CD4-positive, alpha-beta T cell (primary cell): Measurements from ENCODE around the gene CDHR2. TPM values are rescaled to one million over a fixed set of nuclear protein-coding genes. Genes with fewer than 3 reads are reported as not detected.

Experiments
- ATAC-seq: fragments of 200-7000 bp; cut with Tn5 transposase; one replicate; pipeline ENCODE4 v1.10.0; 2022; ENCODE audit warnings: mild to moderate bottlenecking; ENCODE audit not compliant: poor library complexity
- CTCF ChIA-PET: fragments of 350-600 bp; sonication (Branson Sonifier 250); formaldehyde crosslinking; loops from one replicate; lab custom pipeline; 2021; ENCODE audit warnings: antibody characterized with exemption, inconsistent platforms; lab: Charles Lee
- POLR2A ChIA-PET: fragments of 350-600 bp; sonication (Branson Sonifier 250); formaldehyde crosslinking; loops from one replicate; lab custom pipeline; 2021; ENCODE audit warnings: antibody characterized with exemption, inconsistent platforms; lab: Charles Lee
- DNase-seq, 14 experiments: peaks; one replicate each; pipeline ENCODE4 v3.0.0-alpha.2; 2013 to 2020; ENCODE audit warnings: mixed read lengths in 2 of 14
- H3K27ac ChIP-seq, 2 donors: one replicate each; pipeline versions ENCODE4 v1.5.1 to v1.7.0; 2013; ENCODE audit warnings: low read length in 2 of 2, low read depth in 1 of 2, mild to moderate bottlenecking in 1 of 2
- H3K27me3 ChIP-seq, 2 experiments: 1 replicate in 1 of 2; 2 replicates in 1 of 2; pipeline versions ENCODE4 v1.6.1 to v1.7.0; 2013; ENCODE audit warnings: low read length in 2 of 2, control low read depth in 1 of 2, mild to moderate bottlenecking in 1 of 2, moderate library complexity in 1 of 2; ENCODE audit not compliant: insufficient read depth in 2 of 2, control insufficient read depth in 1 of 2
- H3K36me3 ChIP-seq: one replicate; pipeline ENCODE4 v1.6.1; 2013; ENCODE audit warnings: low read length, control low read depth; ENCODE audit not compliant: insufficient read depth
- H3K4me1 ChIP-seq: one replicate; pipeline ENCODE4 v1.6.1; 2013; ENCODE audit warnings: low read length, control low read depth; ENCODE audit not compliant: insufficient read depth
- H3K4me3 ChIP-seq: one replicate; pipeline ENCODE4 v1.5.1; 2013; ENCODE audit warnings: mild to moderate bottlenecking, low read length, moderate library complexity
- H3K9me3 ChIP-seq, 2 experiments: 1 replicate in 1 of 2; 2 replicates in 1 of 2; pipeline versions ENCODE4 v1.6.1 to v1.7.0; 2013; ENCODE audit warnings: low read length in 2 of 2, mild to moderate bottlenecking in 2 of 2, control low read depth in 1 of 2, moderate library complexity in 1 of 2; ENCODE audit not compliant: control insufficient read depth in 1 of 2, insufficient read depth in 1 of 2
- H3K27ac Mint-ChIP-seq: one replicate; pipeline ENCODE4 v1.8.0; 2020; ENCODE audit warnings: mixed read lengths
- H3K27me3 Mint-ChIP-seq: one replicate; pipeline ENCODE4 v1.8.0; 2021; ENCODE audit warnings: mixed read lengths
- H3K36me3 Mint-ChIP-seq: one replicate; pipeline ENCODE4 v1.8.0; 2021; ENCODE audit warnings: low read depth, mixed read lengths
- H3K4me1 Mint-ChIP-seq: one replicate; pipeline ENCODE4 v1.8.0; 2021; ENCODE audit warnings: low read depth, mixed read lengths
- H3K4me3 Mint-ChIP-seq: one replicate; pipeline ENCODE4 v1.8.0; 2020; ENCODE audit warnings: mild to moderate bottlenecking, mixed read lengths
- H3K9me3 Mint-ChIP-seq: one replicate; pipeline ENCODE4 v1.8.0; 2020; ENCODE audit warnings: mixed read lengths
- intact Hi-C, 2 experiments: fragments of 100-400 bp; cut with DNase I in 1 of 2; cut with micrococcal nuclease in 1 of 2; formaldehyde crosslinking; loops; one replicate each; pipeline versions ENCODE4 v1.15.1 to v1.9.0; 2023 to 2025; cut with DNase I, micrococcal nuclease
- total RNA-seq, 174 experiments: library from RNA in 2 of 174; stranded (reverse) in 2 of 174; gene quantifications; one replicate each; pipeline ENCODE4 v1.2.3 and lab custom pipeline; 2021 to 2026
- TF ChIP-seq, protein P1 (sequence below): fragments of 200-600 bp; IDR thresholded peaks from one replicate; pipeline ENCODE4 v1.8.0; 2022; ENCODE audit warnings: antibody characterized with exemption, mild to moderate bottlenecking

Gene CDHR2
- total RNA-seq, 2 experiments from 2014 or later = 1.6 to 2.0 TPM

DNA sequence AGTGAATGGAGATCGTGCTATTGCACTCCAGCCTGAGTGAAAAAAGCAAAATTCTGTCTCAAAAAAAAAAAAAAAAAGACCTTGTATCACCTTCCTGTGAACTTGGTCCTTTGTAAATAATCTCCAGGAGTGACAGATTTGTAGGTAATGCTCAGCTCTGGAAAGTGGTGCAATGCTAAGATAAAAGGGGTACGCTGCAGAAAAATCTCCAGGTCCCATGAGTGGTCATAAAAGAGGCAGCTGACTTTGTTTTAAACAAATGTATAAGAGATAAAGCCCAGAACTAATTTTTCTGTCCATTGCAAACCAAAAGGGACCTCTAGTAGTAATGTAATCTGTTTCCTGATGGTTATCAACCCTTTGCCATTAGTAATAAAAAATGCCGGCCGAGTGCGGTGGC lies 45.6 kb upstream of the CDHR2 start:
- H3K4me1 Mint-ChIP-seq = no peaks in the 10 kb centered on the region
- no peaks in the 10 kb centered on the region for H3K27me3 ChIP-seq
- peaks cover 88% of the 10 kb centered on the region for H3K36me3 Mint-ChIP-seq
- no peak for ATAC-seq
- no peak overlapping the region for H3K27ac ChIP-seq
- H3K4me1 ChIP-seq = no peaks in the 10 kb centered on the region
- CTCF ChIA-PET = no interaction called here
- H3K36me3 ChIP-seq = peaks cover 70% of the 10 kb centered on the region
- intact Hi-C loops = loop anchor here in 1 of 2 experiments (5.0 kb wide), 1 partner anchor 39 kb away; no protein-coding TSS in a partner anchor
- H3K4me3 Mint-ChIP-seq = no peak overlapping the region
- TF ChIP-seq, protein P1, sequence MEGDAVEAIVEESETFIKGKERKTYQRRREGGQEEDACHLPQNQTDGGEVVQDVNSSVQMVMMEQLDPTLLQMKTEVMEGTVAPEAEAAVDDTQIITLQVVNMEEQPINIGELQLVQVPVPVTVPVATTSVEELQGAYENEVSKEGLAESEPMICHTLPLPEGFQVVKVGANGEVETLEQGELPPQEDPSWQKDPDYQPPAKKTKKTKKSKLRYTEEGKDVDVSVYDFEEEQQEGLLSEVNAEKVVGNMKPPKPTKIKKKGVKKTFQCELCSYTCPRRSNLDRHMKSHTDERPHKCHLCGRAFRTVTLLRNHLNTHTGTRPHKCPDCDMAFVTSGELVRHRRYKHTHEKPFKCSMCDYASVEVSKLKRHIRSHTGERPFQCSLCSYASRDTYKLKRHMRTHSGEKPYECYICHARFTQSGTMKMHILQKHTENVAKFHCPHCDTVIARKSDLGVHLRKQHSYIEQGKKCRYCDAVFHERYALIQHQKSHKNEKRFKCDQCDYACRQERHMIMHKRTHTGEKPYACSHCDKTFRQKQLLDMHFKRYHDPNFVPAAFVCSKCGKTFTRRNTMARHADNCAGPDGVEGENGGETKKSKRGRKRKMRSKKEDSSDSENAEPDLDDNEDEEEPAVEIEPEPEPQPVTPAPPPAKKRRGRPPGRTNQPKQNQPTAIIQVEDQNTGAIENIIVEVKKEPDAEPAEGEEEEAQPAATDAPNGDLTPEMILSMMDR = no peak
- H3K9me3 ChIP-seq = no peaks in the 10 kb centered on the region
- POLR2A ChIA-PET = no interaction called here
- no peaks in the 10 kb centered on the region for H3K9me3 Mint-ChIP-seq
- DNase-seq = no peak
- H3K27ac Mint-ChIP-seq = no peak overlapping the region
- H3K4me3 ChIP-seq = no peak overlapping the region
- no peaks in the 10 kb centered on the region for H3K27me3 Mint-ChIP-seq

DNA sequence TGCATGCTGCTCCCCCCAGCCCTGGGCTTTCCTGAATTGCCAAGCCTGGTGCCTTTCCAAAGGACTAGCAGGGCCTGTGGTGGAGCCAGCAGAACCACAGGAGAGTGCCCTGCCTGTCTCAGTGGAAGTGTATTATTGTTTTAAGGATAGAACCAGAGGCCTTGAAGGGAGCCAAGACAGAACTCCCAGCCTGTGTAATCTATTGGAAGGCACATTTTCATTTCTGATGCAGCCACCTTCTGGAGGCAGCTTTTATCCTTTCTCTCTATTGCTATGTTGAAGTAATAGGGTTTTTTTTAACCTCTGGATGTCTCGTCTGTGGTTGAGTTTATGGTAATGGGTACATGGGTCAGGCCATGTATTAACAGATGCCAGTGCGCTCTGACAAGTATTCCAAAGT lies 41.2 kb upstream of the CDHR2 start:
- H3K4me3 Mint-ChIP-seq = no peak overlapping the region
- DNase-seq (no peak), ATAC-seq (no peak)
- Histone ChIP-seq H3K4me1 (no peaks in the 10 kb centered on the region), H3K36me3 (peaks cover 38% of the 10 kb centered on the region), H3K27ac (no peak overlapping the region), H3K9me3 (no peaks in the 10 kb centered on the region), H3K4me3 (no peak overlapping the region), H3K27me3 (no peaks in the 10 kb centered on the region)
- H3K9me3 Mint-ChIP-seq = no peaks in the 10 kb centered on the region
- no peaks in the 10 kb centered on the region for H3K27me3 Mint-ChIP-seq
- POLR2A ChIA-PET = no interaction called here
- peaks cover 62% of the 10 kb centered on the region for H3K36me3 Mint-ChIP-seq
- peaks cover 5% of the 10 kb centered on the region for H3K4me1 Mint-ChIP-seq
- CTCF ChIA-PET = no interaction called here
- intact Hi-C loops = no loop called here
- no peak overlapping the region for H3K27ac Mint-ChIP-seq
- TF ChIP-seq, protein P1 = no peak

DNA sequence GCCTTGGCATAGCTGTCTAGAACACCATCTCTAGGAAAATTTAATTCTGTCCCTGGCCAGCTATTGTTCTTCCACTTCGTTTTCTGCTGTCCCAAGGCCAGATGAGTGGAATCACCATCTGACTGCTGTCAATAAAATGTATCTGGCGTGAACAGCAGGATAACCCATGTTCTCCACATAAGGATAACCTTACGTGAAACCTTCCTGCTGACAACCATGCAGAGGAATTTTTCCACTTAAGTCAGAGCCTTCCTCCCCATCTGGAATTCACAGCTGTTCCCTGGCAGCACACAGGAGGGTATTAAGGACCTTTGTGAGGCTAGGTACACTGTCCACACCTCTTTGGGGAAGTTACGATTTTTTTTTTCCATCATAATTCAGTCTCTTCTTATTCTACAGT lies 40.5 kb upstream of the CDHR2 start:
- Histone ChIP-seq H3K27ac (no peak overlapping the region), H3K4me1 (no peaks in the 10 kb centered on the region), H3K27me3 (no peaks in the 10 kb centered on the region), H3K9me3 (no peaks in the 10 kb centered on the region), H3K36me3 (peaks cover 35% of the 10 kb centered on the region), H3K4me3 (no peak overlapping the region)
- DNase-seq = no peak
- Mint-ChIP-seq H3K36me3 (peaks cover 55% of the 10 kb centered on the region), H3K27ac (peak overlapping the region; percentile 6), H3K4me1 (peaks cover 7% of the 10 kb centered on the region), H3K27me3 (no peaks in the 10 kb centered on the region), H3K9me3 (no peaks in the 10 kb centered on the region), H3K4me3 (no peak overlapping the region)
- POLR2A ChIA-PET = interaction anchor here (1.4 kb wide), 1 partner anchor 28 kb away, joined by 4 read pairs; the partner anchor contains the start of gene RNF44
- intact Hi-C loops = no loop called here
- ATAC-seq = no peak
- CTCF ChIA-PET = no interaction called here
- TF ChIP-seq, protein P1 = no peak
